Spinal cord (tissue), 10 donors: Measurements from ENCODE around the gene BLOC1S5. TPM values are rescaled to one million over a fixed set of nuclear protein-coding genes. Genes with fewer than 3 reads are reported as not detected.
A peak's percentile ranks its signal among the peaks of the same experiment; 100 is the strongest.

ENCODE experiments used
- DNase-seq, 6 donors: peaks; one replicate each; pipeline versions ENCODE4 v3.0.0 to v3.0.0-alpha.2; 2013 to 2015; ENCODE audit warnings: low spot score in 6 of 6, low read depth in 4 of 6
- H3K27ac ChIP-seq: one replicate; pipeline ENCODE4 v1.5.1; 2013; ENCODE audit warnings: low read depth, low read length, control low read depth
- H3K27me3 ChIP-seq: one replicate; pipeline ENCODE4 v1.6.1; 2013; ENCODE audit warnings: low read length; ENCODE audit not compliant: control insufficient read depth, insufficient read depth
- H3K36me3 ChIP-seq: one replicate; pipeline ENCODE4 v1.6.1; 2013; ENCODE audit warnings: low read length; ENCODE audit not compliant: control insufficient read depth, insufficient read depth
- H3K4me1 ChIP-seq: one replicate; pipeline ENCODE4 v1.6.1; 2013; ENCODE audit warnings: low read length; ENCODE audit not compliant: control insufficient read depth, insufficient read depth
- H3K4me3 ChIP-seq: one replicate; pipeline ENCODE4 v1.5.1; 2013; ENCODE audit warnings: low read depth, low read length, control low read depth
- H3K9me3 ChIP-seq: one replicate; pipeline ENCODE4 v1.6.1; 2013; ENCODE audit warnings: low read length; ENCODE audit not compliant: control insufficient read depth, insufficient read depth
- WGBS: methylation state at CpG from one replicate; pipeline ENCODE4 v1.1.5; 2013; ENCODE audit warnings: missing lambda C conversion rate; ENCODE audit not compliant: insufficient coverage; 5-methylcytosine and 5-hydroxymethylcytosine counted together
- polyA plus RNA-seq, 2 donors: library from polyadenylated mRNA; unstranded; fragments of 120-200 nt; gene quantifications; one replicate each; pipeline ENCODE4 v1.2.1, GENCODE V29; 2013; ENCODE audit not compliant: insufficient read length in 2 of 2
- total RNA-seq, 2 donors: library from RNA; depleted of rRNA in 1 of 2; stranded (reverse); fragments of 120-200 nt in 1 of 2; fragments of >200 nt in 1 of 2; gene quantifications; one replicate each; pipeline versions ENCODE4 v1.2.3 to v1.2.4, GENCODE V29; 2013 to 2014
- donor health status: healthy.

BLOC1S5 gene
- total and polyA plus RNA-seq, 4 donors, result 10.1 to 20.9 (median 15.7) TPM

GRCh38 chr6:8005136-8005535 is 59.1 kb downstream of the BLOC1S5 start:
- Histone ChIP-seq H3K36me3 (no peaks in the 10 kb centered on the region), H3K9me3 (no peaks in the 10 kb centered on the region), H3K4me1 (no peaks in the 10 kb centered on the region), H3K27ac (no peak overlapping the region), H3K4me3 (no peak overlapping the region), H3K27me3 (no peaks in the 10 kb centered on the region)
- 100% methylated on average over 1 of the region's 4 CpGs for WGBS
- no peak for DNase-seq

GRCh38 chr6:8000636-8001035 is 63.6 kb downstream of the BLOC1S5 start:
- Histone ChIP-seq H3K27ac (no peak overlapping the region), H3K4me3 (no peak overlapping the region), H3K9me3 (no peaks in the 10 kb centered on the region), H3K27me3 (no peaks in the 10 kb centered on the region), H3K36me3 (no peaks in the 10 kb centered on the region), H3K4me1 (peaks cover 3% of the 10 kb centered on the region)
- DNase-seq, result no peak
- no CpG with 5 or more reads among the region's 1 CpG for WGBS

GRCh38 chr6:8000188-8000596 is 64.0 kb downstream of the BLOC1S5 start:
- Histone ChIP-seq H3K36me3 (no peaks in the 10 kb centered on the region), H3K27ac (no peak overlapping the region), H3K9me3 (no peaks in the 10 kb centered on the region), H3K4me3 (no peak overlapping the region), H3K27me3 (no peaks in the 10 kb centered on the region), H3K4me1 (peaks cover 3% of the 10 kb centered on the region)
- no peak for DNase-seq
- no CpG with 5 or more reads among the region's 4 CpGs for WGBS

- Histone ChIP-seq H3K9me3 (no peaks in the 10 kb centered on the region), H3K4me3 (no peak overlapping the region), H3K27me3 (no peaks in the 10 kb centered on the region), H3K27ac (no peak overlapping the region), H3K4me1 (peaks cover 3% of the 10 kb centered on the region), H3K36me3 (no peaks in the 10 kb centered on the region)
- 95% methylated on average over 2 of the region's 3 CpGs for whole genome bisulfite sequencing
- DNase-seq, result no peak
Measured at GRCh38 chr6:7999201-7999600, 65.0 kb downstream of the BLOC1S5 start.

GRCh38 chr6:7998103-7998725 is 66.0 kb downstream of the BLOC1S5 start:
- Histone ChIP-seq H3K4me3 (no peak overlapping the region), H3K27ac (no peak overlapping the region), H3K9me3 (no peaks in the 10 kb centered on the region), H3K36me3 (no peaks in the 10 kb centered on the region), H3K4me1 (peaks cover 3% of the 10 kb centered on the region), H3K27me3 (no peaks in the 10 kb centered on the region)
- WGBS, result 100% methylated on average over 4 of the region's 7 CpGs
- no peak for DNase-seq

- no peak for DNase-seq
- WGBS, result 58% methylated on average over 2 of the region's 3 CpGs
Measured at GRCh38 chr6:7997286-7997685, 66.9 kb downstream of the BLOC1S5 start.

GRCh38 chr6:7996538-7997111 is 67.6 kb downstream of the BLOC1S5 start:
- Histone ChIP-seq H3K4me1 (peaks cover 3% of the 10 kb centered on the region), H3K36me3 (no peaks in the 10 kb centered on the region), H3K27ac (no peak overlapping the region), H3K4me3 (no peak overlapping the region), H3K27me3 (no peaks in the 10 kb centered on the region), H3K9me3 (no peaks in the 10 kb centered on the region)
- peak in 2 of 6 donors; percentile 47 to 67 for DNase-seq
- WGBS, result 32% methylated on average over 8 of the region's 10 CpGs

More at GRCh38 chr6:7997286-7997685, 66.9 kb downstream of the BLOC1S5 start:
- Histone ChIP-seq H3K9me3 (no peaks in the 10 kb centered on the region), H3K4me1 (peaks cover 3% of the 10 kb centered on the region), H3K36me3 (no peaks in the 10 kb centered on the region), H3K27ac (no peak overlapping the region), H3K4me3 (no peak overlapping the region), H3K27me3 (no peaks in the 10 kb centered on the region)

GRCh38 chr6:7993952-7994351 is 70.2 kb downstream of the BLOC1S5 start:
- Histone ChIP-seq H3K9me3 (no peaks in the 10 kb centered on the region), H3K27ac (no peak overlapping the region), H3K27me3 (no peaks in the 10 kb centered on the region), H3K36me3 (no peaks in the 10 kb centered on the region), H3K4me3 (no peak overlapping the region), H3K4me1 (peaks cover 3% of the 10 kb centered on the region)
- no peak for DNase-seq
- WGBS, result 94% methylated on average over 5 of the region's 8 CpGs

- H3K4me3 ChIP-seq, result no peak overlapping the region
- H3K4me1 ChIP-seq, result peaks cover 3% of the 10 kb centered on the region
- H3K36me3 ChIP-seq, result no peaks in the 10 kb centered on the region
- H3K9me3 ChIP-seq, result no peaks in the 10 kb centered on the region
- H3K27me3 ChIP-seq, result no peaks in the 10 kb centered on the region
- no peak for DNase-seq
- H3K27ac ChIP-seq, result no peak overlapping the region
Measured at GRCh38 chr6:7993399-7993798, 70.8 kb downstream of the BLOC1S5 start.
